Psoas muscle (tissue), 8 donors: Measurements from ENCODE around the gene ADAR. TPM values are rescaled to one million over a fixed set of nuclear protein-coding genes. Genes with fewer than 3 reads are reported as not detected.
A peak's percentile ranks its signal among the peaks of the same experiment; 100 is the strongest.

Experiments
- ATAC-seq, 4 donors: fragments of 200-7000 bp; cut with Tn5 transposase; one replicate each; pipeline ENCODE4 v1.9.1; 2020; ENCODE audit warnings: moderate library complexity in 3 of 4, mild to moderate bottlenecking in 2 of 4
- DNase-seq, 2 donors: peaks; one replicate each; pipeline ENCODE4 v3.0.0-alpha.2; 2020
- H3K27ac ChIP-seq: fragments of 200-600 bp; one replicate; pipeline ENCODE4 v1.8.0; 2022
- H3K27me3 ChIP-seq, 3 donors: fragments of 200-600 bp in 1 of 3; one replicate each; pipeline versions ENCODE4 v1.6.1 to v1.8.0; 2013 to 2022; ENCODE audit warnings: low read length in 2 of 3, mild to moderate bottlenecking in 2 of 3, moderate library complexity in 1 of 3; ENCODE audit not compliant: insufficient read depth in 3 of 3
- H3K36me3 ChIP-seq, 2 donors: fragments of 200-600 bp in 1 of 2; one replicate each; pipeline versions ENCODE4 v1.6.1 to v1.8.0; 2013 to 2022; ENCODE audit warnings: low read depth in 1 of 2, mild to moderate bottlenecking in 1 of 2, moderate library complexity in 1 of 2; ENCODE audit not compliant: insufficient read depth in 1 of 2
- H3K4me1 ChIP-seq: fragments of 200-600 bp; one replicate; pipeline ENCODE4 v1.8.0; 2022
- H3K4me3 ChIP-seq: fragments of 200-600 bp; one replicate; pipeline ENCODE4 v1.8.0; 2022; ENCODE audit warnings: mild to moderate bottlenecking
- H3K9me3 ChIP-seq: fragments of 200-600 bp; one replicate; pipeline ENCODE4 v1.8.0; 2022
- WGBS, 3 donors: extraction: QIAGEN DNeasy Blood & Tissue Kit; methylation state at CpG; one replicate each; pipeline versions ENCODE4 v1.1.6 to v1.1.7; 2013; 5-methylcytosine and 5-hydroxymethylcytosine counted together
- intact Hi-C, 2 donors: fragments of 100-400 bp; cut with DNase I; formaldehyde crosslinking; loops; one replicate each; pipeline versions ENCODE4 v1.11.0 to v1.14.2; 2022
- polyA plus RNA-seq, 3 donors: library from polyadenylated mRNA; stranded (reverse); fragments of 200-250 nt; gene quantifications; one replicate each; pipeline ENCODE4 v1.2.3, GENCODE V29; 2013
- total RNA-seq, 4 donors: library from RNA; stranded (reverse); fragmentation: NEBNext Ultra II Directional in 2 of 4; extraction: Animal tissue kit (Norgen Biotek cat#: 25700) in 2 of 4; gene quantifications; one replicate each; pipeline versions ENCODE4 v1.2.1 to v1.2.4, GENCODE V29; 2021 to 2023
- TF ChIP-seq, protein P1 (sequence below): fragments of 200-600 bp; IDR thresholded peaks from one replicate; pipeline ENCODE4 v1.8.0; 2022; ENCODE audit warnings: antibody characterized with exemption
- donor health status: healthy with polysubstance abuse.
- donor health status: DM: no; HTN: no; CAD: no; lungs with moderate emphysema.
- donor health status: Bipolar disorder and iron deficiency.
- donor health status: healthy.
- donor health status: DM: yes; HTN: yes; CAD: no.
- donor health status: DM: no; HTN: no; CAD: no.
- donor health status: DM: no; HTN: no; CAD: no.
- donor health status: DM: yes; HTN: yes; CAD: no.

ADAR gene
- total and polyA plus RNA-seq, 7 donors = 8.8 to 34.8 (median 21.1) TPM

DNA sequence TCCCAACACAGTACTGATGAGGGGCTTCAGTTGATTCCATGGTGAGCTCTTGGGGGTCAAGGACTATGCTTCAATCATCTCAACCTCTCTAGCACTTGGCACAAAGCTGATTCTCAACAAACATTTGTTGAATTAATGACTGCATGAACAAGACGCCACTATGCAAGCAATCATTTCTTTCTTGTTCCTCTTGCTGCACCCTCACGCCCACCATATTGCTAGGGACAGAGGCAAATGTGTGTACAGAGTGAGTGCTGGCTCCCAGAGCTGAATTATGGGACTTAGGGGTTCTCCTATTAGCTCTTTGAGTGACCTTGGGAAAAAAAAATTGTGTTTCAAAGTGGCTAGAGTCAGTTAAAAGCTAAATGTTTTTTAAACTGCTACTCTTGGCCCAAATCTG, 2.5 kb downstream of the ADAR start:
- 78 to 87% (median 83%) methylated on average over 2 of the region's 2 CpGs for WGBS, 3 donors
- no peak for ATAC-seq
- DNase-seq = no peak
- intact Hi-C loops = no loop called here
- no peaks in the 10 kb centered on the region for H3K9me3 ChIP-seq
- TF ChIP-seq, protein P1, sequence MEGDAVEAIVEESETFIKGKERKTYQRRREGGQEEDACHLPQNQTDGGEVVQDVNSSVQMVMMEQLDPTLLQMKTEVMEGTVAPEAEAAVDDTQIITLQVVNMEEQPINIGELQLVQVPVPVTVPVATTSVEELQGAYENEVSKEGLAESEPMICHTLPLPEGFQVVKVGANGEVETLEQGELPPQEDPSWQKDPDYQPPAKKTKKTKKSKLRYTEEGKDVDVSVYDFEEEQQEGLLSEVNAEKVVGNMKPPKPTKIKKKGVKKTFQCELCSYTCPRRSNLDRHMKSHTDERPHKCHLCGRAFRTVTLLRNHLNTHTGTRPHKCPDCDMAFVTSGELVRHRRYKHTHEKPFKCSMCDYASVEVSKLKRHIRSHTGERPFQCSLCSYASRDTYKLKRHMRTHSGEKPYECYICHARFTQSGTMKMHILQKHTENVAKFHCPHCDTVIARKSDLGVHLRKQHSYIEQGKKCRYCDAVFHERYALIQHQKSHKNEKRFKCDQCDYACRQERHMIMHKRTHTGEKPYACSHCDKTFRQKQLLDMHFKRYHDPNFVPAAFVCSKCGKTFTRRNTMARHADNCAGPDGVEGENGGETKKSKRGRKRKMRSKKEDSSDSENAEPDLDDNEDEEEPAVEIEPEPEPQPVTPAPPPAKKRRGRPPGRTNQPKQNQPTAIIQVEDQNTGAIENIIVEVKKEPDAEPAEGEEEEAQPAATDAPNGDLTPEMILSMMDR = no peak
- H3K36me3 ChIP-seq = peaks cover 6 to 22% of the 10 kb centered on the region in 2 donors
- peak overlapping the region; percentile 2 for H3K27ac ChIP-seq
- peaks cover 17% of the 10 kb centered on the region for H3K4me1 ChIP-seq
- H3K27me3 ChIP-seq = no peaks in the 10 kb centered on the region
- H3K4me3 ChIP-seq = no peak overlapping the region

DNA sequence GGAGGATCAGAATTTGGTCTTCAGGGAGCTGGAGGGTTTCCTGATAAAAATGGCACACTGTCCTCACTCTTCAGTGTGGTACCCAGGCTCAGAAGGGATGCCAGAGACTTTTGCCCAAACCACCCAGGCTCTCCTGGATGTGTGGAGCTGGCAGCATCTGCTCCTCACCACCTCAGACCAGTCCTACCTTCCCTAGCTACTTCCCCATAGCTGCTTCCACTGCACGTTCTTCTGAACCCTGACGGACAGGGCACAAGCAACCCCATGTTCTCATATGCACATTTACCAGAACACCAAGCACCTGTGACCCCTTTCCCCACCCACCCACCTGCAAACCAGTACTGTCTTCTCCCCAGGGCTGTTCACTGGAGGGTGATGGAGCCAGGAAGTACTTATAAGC, 4.7 kb downstream of the ADAR start:
- H3K9me3 ChIP-seq = no peaks in the 10 kb centered on the region
- TF ChIP-seq, protein P1 = no peak
- DNase-seq (no peak), ATAC-seq (no peak)
- no peak overlapping the region for H3K27ac ChIP-seq
- peaks cover 6 to 42% of the 10 kb centered on the region in 2 donors for H3K36me3 ChIP-seq
- WGBS, 3 donors = 56 to 67% (median 56%) methylated on average over 2 of the region's 2 CpGs
- peaks cover 24% of the 10 kb centered on the region for H3K4me1 ChIP-seq
- intact Hi-C loops = no loop called here
- no peak overlapping the region for H3K4me3 ChIP-seq
- H3K27me3 ChIP-seq = no peaks in the 10 kb centered on the region

DNA sequence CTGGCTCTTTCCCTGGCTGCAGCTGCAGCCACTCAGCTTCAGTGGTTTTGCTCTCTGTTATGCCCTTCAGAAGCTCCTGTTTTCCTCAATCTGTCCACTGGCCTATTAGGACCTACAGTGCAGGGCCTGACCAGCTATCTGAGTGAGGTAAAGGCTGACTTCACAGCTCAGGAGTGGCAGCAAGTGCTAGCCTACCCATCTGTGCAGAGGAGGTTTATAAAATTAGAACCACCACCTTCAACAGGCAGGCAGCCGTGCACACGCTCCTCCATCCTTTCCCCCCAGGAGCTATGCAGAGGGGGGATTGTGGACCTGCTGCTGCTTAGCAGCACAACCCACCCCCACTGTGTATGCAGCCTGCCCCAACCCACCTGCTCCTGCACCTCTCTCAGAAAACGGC, 8.3 kb downstream of the ADAR start:
- TF ChIP-seq, protein P1 = no peak
- Histone ChIP-seq H3K4me1 (peaks cover 11% of the 10 kb centered on the region), H3K9me3 (no peaks in the 10 kb centered on the region), H3K4me3 (no peak overlapping the region), H3K27ac (no peak overlapping the region), H3K27me3 (no peaks in the 10 kb centered on the region), H3K36me3 (peaks cover 25 to 79% of the 10 kb centered on the region in 2 donors)
- intact Hi-C loops = no loop called here
- DNase-seq (no peak), ATAC-seq (no peak)
- 66 to 79% (median 71%) methylated on average over 3 of the region's 3 CpGs for WGBS, 3 donors

DNA sequence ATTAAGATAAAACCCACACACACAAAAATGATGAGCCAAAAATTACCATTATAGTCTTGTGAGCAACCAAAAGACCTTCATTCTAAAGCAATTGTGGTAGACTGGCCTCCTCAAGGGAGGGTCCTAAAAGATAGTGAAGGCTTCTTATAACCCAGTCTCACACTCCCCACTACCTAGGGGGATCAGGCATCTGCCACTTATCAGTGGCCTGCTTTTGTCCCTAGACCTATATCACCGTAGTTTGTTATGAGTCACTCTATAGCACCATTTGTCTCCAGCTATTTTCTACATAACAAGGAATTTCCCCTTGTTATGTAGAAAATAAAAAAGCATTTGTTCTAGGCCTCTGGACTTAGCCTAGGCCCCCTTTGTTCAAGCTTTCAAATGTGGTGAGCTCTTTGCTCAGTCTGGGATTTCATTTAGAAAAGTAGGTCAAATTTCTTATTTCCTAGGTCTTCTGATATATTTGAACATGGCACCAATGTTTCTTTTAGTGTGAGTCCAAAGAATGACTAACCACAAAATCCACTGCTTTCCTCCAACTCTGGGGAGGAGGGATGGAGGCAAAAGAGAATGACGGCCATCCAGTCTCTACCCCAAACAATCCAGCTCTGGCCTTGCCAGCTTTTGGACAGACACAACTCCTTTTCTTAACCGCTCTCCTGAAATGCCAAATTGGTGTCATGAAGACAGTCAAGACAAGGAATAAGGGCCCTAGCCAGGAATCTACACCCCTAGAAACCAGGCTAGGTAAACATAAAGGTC, 8.9 kb downstream of the ADAR start:
- no peak for ATAC-seq
- no peaks in the 10 kb centered on the region for H3K9me3 ChIP-seq
- WGBS, 3 donors = 66 to 72% (median 71%) methylated on average over 3 of the region's 3 CpGs
- TF ChIP-seq, protein P1 = no peak
- H3K27ac ChIP-seq = no peak overlapping the region
- DNase-seq = no peak
- peaks cover 11% of the 10 kb centered on the region for H3K4me1 ChIP-seq
- H3K36me3 ChIP-seq = peaks cover 25 to 85% of the 10 kb centered on the region in 2 donors
- no peaks in the 10 kb centered on the region for H3K27me3 ChIP-seq
- no peak overlapping the region for H3K4me3 ChIP-seq
- intact Hi-C loops = no loop called here

DNA sequence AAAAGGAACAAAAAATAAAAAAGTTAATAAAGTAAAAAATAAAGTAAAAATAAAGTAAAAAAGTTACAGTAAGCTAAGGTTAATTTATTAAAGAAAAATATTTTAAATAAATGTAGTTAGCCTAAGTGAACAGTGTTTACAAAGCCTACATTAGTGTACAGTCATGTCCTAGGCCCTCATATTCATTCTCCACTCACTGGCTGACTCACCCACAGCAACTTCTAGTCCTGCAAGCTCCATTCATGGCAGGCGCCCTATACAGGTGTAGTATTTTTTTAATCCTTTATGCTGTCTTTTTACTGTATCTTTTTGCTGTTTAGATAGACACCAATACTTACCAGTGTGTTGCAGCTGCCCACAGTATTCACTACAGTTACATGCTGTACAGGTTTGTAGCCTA, 12.4 kb downstream of the ADAR start:
- H3K4me1 ChIP-seq = peaks cover 7% of the 10 kb centered on the region
- no peak overlapping the region for H3K27ac ChIP-seq
- peaks cover 19 to 96% of the 10 kb centered on the region in 2 donors for H3K36me3 ChIP-seq
- no peak for DNase-seq
- no peak overlapping the region for H3K4me3 ChIP-seq
- TF ChIP-seq, protein P1 = no peak
- 82 to 96% (median 88%) methylated on average over 1 of the region's 1 CpG for WGBS, 3 donors
- no peak for ATAC-seq
- H3K9me3 ChIP-seq = no peaks in the 10 kb centered on the region
- intact Hi-C loops = no loop called here
- no peaks in the 10 kb centered on the region for H3K27me3 ChIP-seq
